Measurements from ENCODE around the gene APRT. TPM values are rescaled to one million over a fixed set of nuclear protein-coding genes. Genes with fewer than 3 reads are reported as not detected.

APRT gene
- total RNA-seq, 1 donor from 2014 or later = 39.2 TPM

DNA sequence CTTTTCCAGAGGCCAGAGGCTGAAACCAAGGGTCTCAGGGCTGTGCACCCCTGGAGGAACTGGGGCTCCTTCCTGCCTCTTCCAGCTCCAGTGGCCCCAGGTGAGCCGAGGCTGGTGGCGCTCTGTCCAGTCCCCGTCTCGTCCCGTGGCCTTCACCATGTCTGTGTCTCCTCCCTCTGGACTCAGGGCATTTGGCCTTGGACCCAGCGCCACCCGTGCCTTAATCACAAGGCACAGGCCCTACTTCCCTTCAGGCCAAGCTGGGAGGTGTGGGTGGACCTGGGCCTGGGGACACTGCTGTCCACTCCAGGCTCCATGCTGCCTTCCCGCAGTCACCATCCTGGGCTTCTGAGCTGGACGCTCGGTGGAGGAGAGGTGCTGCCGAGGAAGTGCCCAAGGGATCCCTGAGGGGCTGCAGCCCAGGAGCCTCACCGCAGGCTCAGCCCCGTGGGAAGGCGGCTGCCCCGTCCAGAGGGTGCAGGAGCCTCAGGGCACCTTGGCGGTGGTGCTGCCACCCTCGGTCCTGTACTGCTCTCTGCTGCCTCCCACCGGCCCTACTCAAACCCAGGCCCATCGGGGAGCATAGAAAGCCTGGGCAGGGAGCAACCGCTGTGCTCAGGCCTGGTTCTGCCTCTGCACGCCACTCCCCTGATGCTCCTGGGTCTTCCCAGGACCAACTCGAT, 9.6 kb upstream of the APRT start:
- H3K27me3 ChIP-seq (ENCODE audit: low read depth) = no peaks in the 10 kb centered on the region
- H3K9me3 ChIP-seq (replicated peaks) = no peaks in the 10 kb centered on the region
- TF ChIP-seq, protein P1, sequence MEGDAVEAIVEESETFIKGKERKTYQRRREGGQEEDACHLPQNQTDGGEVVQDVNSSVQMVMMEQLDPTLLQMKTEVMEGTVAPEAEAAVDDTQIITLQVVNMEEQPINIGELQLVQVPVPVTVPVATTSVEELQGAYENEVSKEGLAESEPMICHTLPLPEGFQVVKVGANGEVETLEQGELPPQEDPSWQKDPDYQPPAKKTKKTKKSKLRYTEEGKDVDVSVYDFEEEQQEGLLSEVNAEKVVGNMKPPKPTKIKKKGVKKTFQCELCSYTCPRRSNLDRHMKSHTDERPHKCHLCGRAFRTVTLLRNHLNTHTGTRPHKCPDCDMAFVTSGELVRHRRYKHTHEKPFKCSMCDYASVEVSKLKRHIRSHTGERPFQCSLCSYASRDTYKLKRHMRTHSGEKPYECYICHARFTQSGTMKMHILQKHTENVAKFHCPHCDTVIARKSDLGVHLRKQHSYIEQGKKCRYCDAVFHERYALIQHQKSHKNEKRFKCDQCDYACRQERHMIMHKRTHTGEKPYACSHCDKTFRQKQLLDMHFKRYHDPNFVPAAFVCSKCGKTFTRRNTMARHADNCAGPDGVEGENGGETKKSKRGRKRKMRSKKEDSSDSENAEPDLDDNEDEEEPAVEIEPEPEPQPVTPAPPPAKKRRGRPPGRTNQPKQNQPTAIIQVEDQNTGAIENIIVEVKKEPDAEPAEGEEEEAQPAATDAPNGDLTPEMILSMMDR (IDR thresholded peaks at IDR 0.05; ENCODE audit: borderline replicate concordance) = no peak
- no peaks in the 10 kb centered on the region for H3K4me1 ChIP-seq
- intact Hi-C loops (cut with micrococcal nuclease) = no loop called here
- no peak overlapping the region for H3K27ac ChIP-seq (replicated peaks)
- H3K36me3 ChIP-seq = peaks cover 34% of the 10 kb centered on the region
- H3K4me3 ChIP-seq = no peak overlapping the region
- no peak for DNase-seq

DNA sequence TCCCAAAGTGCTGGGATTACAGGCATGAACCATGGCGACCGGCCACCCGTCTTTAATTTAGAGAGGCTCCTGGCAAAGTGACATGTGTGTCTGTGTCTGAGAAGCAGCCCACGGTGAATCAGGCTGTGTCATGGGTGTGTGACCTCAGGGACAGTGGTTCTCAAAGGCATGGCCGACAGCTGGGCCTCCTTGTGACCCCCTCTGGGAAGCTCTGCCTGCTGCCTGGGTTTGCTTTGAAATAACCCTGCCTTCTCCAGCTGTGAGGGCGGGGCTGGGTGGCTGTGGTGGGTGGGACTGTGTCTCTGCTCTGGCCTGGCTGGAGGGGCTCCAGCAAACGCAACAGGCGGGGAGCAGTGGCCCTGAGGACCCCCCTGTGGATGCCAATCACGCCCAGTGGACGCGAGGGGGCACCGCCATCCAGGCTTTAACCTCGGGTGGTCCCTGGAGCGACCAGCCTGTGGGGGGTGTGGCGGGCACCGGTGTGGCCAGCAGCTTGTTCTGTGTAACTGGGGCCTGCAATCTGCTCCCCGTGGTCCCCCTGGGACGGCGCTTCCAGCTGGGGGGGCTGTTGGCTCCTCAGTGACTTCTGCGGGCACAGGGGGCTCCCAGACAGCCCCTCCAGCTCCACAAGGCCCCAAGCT, 8.8 kb upstream of the APRT start:
- Histone ChIP-seq H3K36me3 (peaks cover 33% of the 10 kb centered on the region), H3K4me3 (no peak overlapping the region), H3K27me3 (ENCODE audit: low read depth) (no peaks in the 10 kb centered on the region), H3K27ac (replicated peaks) (no peak overlapping the region), H3K9me3 (replicated peaks) (no peaks in the 10 kb centered on the region), H3K4me1 (no peaks in the 10 kb centered on the region)
- DNase-seq = no peak
- TF ChIP-seq, protein P1 (IDR thresholded peaks at IDR 0.05; ENCODE audit: borderline replicate concordance) = no peak
- intact Hi-C loops (cut with micrococcal nuclease) = no loop called here

DNA sequence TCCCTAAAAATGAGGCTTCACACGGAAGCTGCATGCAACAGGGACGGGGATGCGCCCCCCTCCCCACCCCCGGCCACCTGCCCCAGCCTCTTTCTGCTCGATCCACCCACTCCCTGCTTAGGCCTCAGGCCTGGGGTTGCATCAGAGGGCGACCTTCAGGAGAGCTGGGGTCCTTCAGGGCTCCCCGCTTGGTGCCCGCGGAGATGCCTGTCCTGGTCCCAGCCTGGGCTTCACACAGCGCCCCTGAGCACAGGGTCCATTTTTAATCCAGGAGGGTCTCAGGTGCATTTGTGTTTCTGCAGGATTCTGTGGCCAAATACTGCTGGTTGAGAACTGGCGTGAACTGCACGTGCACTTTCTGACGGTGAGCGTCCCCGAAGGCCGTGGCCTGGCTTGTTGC, 7.4 kb upstream of the APRT start:
- Histone ChIP-seq H3K9me3 (replicated peaks) (no peaks in the 10 kb centered on the region), H3K36me3 (peaks cover 26% of the 10 kb centered on the region), H3K4me1 (no peaks in the 10 kb centered on the region), H3K27me3 (ENCODE audit: low read depth) (no peaks in the 10 kb centered on the region), H3K4me3 (no peak overlapping the region), H3K27ac (replicated peaks) (no peak overlapping the region)
- no peak for DNase-seq
- intact Hi-C loops (cut with micrococcal nuclease) = no loop called here
- TF ChIP-seq, protein P1 (IDR thresholded peaks at IDR 0.05; ENCODE audit: borderline replicate concordance) = no peak

DNA sequence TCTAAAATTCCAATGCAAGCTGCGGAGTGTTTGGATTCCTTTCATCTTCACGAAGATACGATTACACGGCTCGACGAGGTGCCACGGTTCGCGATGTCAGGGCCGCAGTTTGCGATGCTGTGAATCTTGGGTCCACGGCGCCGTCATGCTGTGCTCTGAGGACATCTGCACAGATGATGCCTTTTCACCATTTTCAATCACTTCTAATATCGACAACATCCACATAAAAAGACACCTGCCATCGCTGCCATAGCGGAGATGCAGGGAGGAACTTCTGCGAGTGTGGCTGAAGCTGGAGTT, 6.8 kb upstream of the APRT start:
- TF ChIP-seq, protein P1 (IDR thresholded peaks at IDR 0.05; ENCODE audit: borderline replicate concordance) = no peak
- DNase-seq = no peak
- Histone ChIP-seq H3K36me3 (peaks cover 23% of the 10 kb centered on the region), H3K9me3 (replicated peaks) (no peaks in the 10 kb centered on the region), H3K4me3 (no peak overlapping the region), H3K27ac (replicated peaks) (no peak overlapping the region), H3K4me1 (peaks cover 1% of the 10 kb centered on the region), H3K27me3 (ENCODE audit: low read depth) (no peaks in the 10 kb centered on the region)
- intact Hi-C loops (cut with micrococcal nuclease) = no loop called here

DNA sequence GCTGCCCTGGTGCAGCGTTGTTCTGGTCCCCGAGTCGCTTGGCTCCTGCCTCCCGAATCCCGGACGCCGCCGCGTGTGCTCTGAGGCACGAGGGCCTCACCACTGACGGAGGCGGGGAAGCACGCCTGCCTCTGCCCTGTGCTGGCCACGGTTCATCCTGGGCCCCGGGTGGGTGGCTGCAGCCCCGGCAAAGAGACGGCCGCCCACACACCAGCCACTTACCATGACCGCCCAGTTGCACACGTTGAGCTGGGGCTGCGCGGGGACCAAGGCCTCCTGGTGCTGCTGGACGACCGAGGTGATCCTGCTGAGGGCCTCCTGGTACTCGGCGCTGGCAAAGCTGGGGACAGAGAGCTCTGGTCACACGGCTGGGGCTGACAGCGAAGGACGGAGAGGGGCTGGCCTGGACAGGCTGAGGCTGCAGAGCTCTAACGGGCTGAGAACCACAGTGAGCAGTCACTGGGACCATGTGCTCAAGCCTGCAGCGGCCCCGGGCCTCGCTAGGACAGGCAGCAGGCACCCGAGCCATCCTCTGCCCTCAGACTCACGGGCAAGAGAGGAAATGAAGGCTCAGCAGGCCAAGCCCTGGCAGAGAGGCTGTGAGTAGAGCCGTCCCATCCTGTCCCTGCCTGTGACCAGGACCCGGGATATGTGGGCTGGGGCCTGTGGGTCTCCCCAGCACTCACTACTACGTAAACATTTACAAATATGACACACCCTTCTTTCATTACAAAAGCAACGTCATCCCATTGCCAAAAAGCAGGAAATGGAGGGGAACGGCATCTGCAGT, 6.3 kb upstream of the APRT start:
- Histone ChIP-seq H3K27me3 (ENCODE audit: low read depth) (no peaks in the 10 kb centered on the region), H3K36me3 (peaks cover 21% of the 10 kb centered on the region), H3K27ac (replicated peaks) (no peak overlapping the region), H3K9me3 (replicated peaks) (no peaks in the 10 kb centered on the region), H3K4me1 (peaks cover 7% of the 10 kb centered on the region), H3K4me3 (no peak overlapping the region)
- DNase-seq = no peak
- TF ChIP-seq, protein P1 (IDR thresholded peaks at IDR 0.05; ENCODE audit: borderline replicate concordance) = no peak
- intact Hi-C loops (cut with micrococcal nuclease) = no loop called here

Measured in left ventricle myocardium inferior (tissue), 1 donor.